Measurements from ENCODE around the gene TASP1.

The TASP1 gene

GRCh38 chr20:13571662-13572061 lies 67.1 kb downstream of the TASP1 start:
- DNase-seq (ENCODE audit: low read depth in 2 of 2): no peak

GRCh38 chr20:13567663-13568062 lies 71.1 kb downstream of the TASP1 start:
- no peak for DNase-seq (ENCODE audit: low read depth in 2 of 2)

- DNase-seq (ENCODE audit: low read depth in 2 of 2): no peak
Measured at GRCh38 chr20:13563854-13564253, 74.9 kb downstream of the TASP1 start.

- no peak for DNase-seq (ENCODE audit: low read depth in 2 of 2)
Measured at GRCh38 chr20:13554706-13555105, 84.0 kb downstream of the TASP1 start.

GRCh38 chr20:13554076-13554475 lies 84.7 kb downstream of the TASP1 start:
- DNase-seq (ENCODE audit: low read depth in 2 of 2): no peak

- no peak for DNase-seq (ENCODE audit: low read depth in 2 of 2)
Measured at GRCh38 chr20:13552061-13552460, 86.7 kb downstream of the TASP1 start.

GRCh38 chr20:13549451-13549850 lies 89.3 kb downstream of the TASP1 start:
- DNase-seq (ENCODE audit: low read depth in 2 of 2): no peak

- peak; percentile 45 to 50 for DNase-seq (ENCODE audit: low read depth in 2 of 2)
Measured at GRCh38 chr20:13546497-13547131, 92.1 kb downstream of the TASP1 start.

- DNase-seq (ENCODE audit: low read depth in 2 of 2): no peak
Measured at GRCh38 chr20:13545790-13546189, 92.9 kb downstream of the TASP1 start.

- DNase-seq (ENCODE audit: low read depth in 2 of 2): no peak
Measured at GRCh38 chr20:13543783-13544182, 94.9 kb downstream of the TASP1 start.

- no peak for DNase-seq (ENCODE audit: low read depth in 2 of 2)
Measured at GRCh38 chr20:13535627-13536026, 103.1 kb downstream of the TASP1 start.

GRCh38 chr20:13533946-13534345 lies 104.8 kb downstream of the TASP1 start:
- DNase-seq (ENCODE audit: low read depth in 2 of 2): no peak

GRCh38 chr20:13530146-13530545 lies 108.6 kb downstream of the TASP1 start:
- no peak for DNase-seq (ENCODE audit: low read depth in 2 of 2)

- DNase-seq (ENCODE audit: low read depth in 2 of 2): no peak
Measured at GRCh38 chr20:13526551-13526950, 112.2 kb downstream of the TASP1 start.

GRCh38 chr20:13525225-13525940 lies 113.3 kb downstream of the TASP1 start:
- DNase-seq (ENCODE audit: low read depth in 2 of 2): no peak

GRCh38 chr20:13524339-13524738 lies 114.4 kb downstream of the TASP1 start:
- DNase-seq (ENCODE audit: low read depth in 2 of 2): no peak

GRCh38 chr20:13517831-13518230 lies 120.9 kb downstream of the TASP1 start:
- DNase-seq (ENCODE audit: low read depth in 2 of 2): no peak

- no peak for DNase-seq (ENCODE audit: low read depth in 2 of 2)
Measured at GRCh38 chr20:13515796-13516558, 122.8 kb downstream of the TASP1 start.

- no peak for DNase-seq (ENCODE audit: low read depth in 2 of 2)
Measured at GRCh38 chr20:13515291-13515690, 123.4 kb downstream of the TASP1 start.

- DNase-seq (ENCODE audit: low read depth in 2 of 2): no peak
Measured at GRCh38 chr20:13510837-13511488, 127.8 kb downstream of the TASP1 start.

GRCh38 chr20:13507646-13508045 lies 131.1 kb downstream of the TASP1 start:
- DNase-seq (ENCODE audit: low read depth in 2 of 2): no peak

GRCh38 chr20:13501500-13501899 lies 137.2 kb downstream of the TASP1 start:
- DNase-seq (ENCODE audit: low read depth in 2 of 2): no peak

Measured in stimulated activated CD8-positive, alpha-beta memory T cell treated with anti-CD3 and anti-CD28 coated beads, Interleukin-15, amount 100 ng/mL, for 48 hours (primary cell).